Measurements from ENCODE around the gene NR5A2.

NR5A2 gene

GRCh38 chr1:200147742-200148141 lies 120.2 kb downstream of the NR5A2 start:
- Histone ChIP-seq H3K4me3 (IDR thresholded peaks at IDR 0.05; ENCODE audit: insufficient read depth, low read depth, low read length) (no peak overlapping the region), H2AFZ (ENCODE audit: low read depth) (no peak overlapping the region), H3K79me2 (ENCODE audit: insufficient read depth, low read depth) (no peaks in the 10 kb centered on the region), H3K27ac (no peak overlapping the region), H4K20me1 (ENCODE audit: insufficient read depth) (no peaks in the 10 kb centered on the region), H3K4me2 (no peak overlapping the region), H3K4me1 (ENCODE audit: low read depth, poor library complexity, severe bottlenecking) (peaks cover 31% of the 10 kb centered on the region), H3K27me3 (ENCODE audit: insufficient read depth, low read depth) (no peaks in the 10 kb centered on the region), H3K9ac (no peak overlapping the region), H3K36me3 (ENCODE audit: insufficient read depth) (no peaks in the 10 kb centered on the region)
- no peak for TF ChIP-seq CTCF (conservative IDR thresholded peaks at IDR 0.05; ENCODE audit: low read depth, low read length)

GRCh38 chr1:200150006-200150405 lies 122.5 kb downstream of the NR5A2 start:
- Histone ChIP-seq H2AFZ (ENCODE audit: low read depth) (no peak overlapping the region), H3K9ac (no peak overlapping the region), H3K4me1 (ENCODE audit: low read depth, poor library complexity, severe bottlenecking) (peaks cover 53% of the 10 kb centered on the region), H3K79me2 (ENCODE audit: insufficient read depth, low read depth) (no peaks in the 10 kb centered on the region), H3K36me3 (ENCODE audit: insufficient read depth) (no peaks in the 10 kb centered on the region), H3K27me3 (ENCODE audit: insufficient read depth, low read depth) (no peaks in the 10 kb centered on the region), H3K4me2 (no peak overlapping the region), H4K20me1 (ENCODE audit: insufficient read depth) (no peaks in the 10 kb centered on the region), H3K4me3 (IDR thresholded peaks at IDR 0.05; ENCODE audit: insufficient read depth, low read depth, low read length) (no peak overlapping the region), H3K27ac (no peak overlapping the region)
- TF ChIP-seq CTCF (conservative IDR thresholded peaks at IDR 0.05; ENCODE audit: low read depth, low read length): no peak

- H3K36me3 ChIP-seq (ENCODE audit: insufficient read depth): no peaks in the 10 kb centered on the region
- no peaks in the 10 kb centered on the region for H3K27me3 ChIP-seq (ENCODE audit: insufficient read depth, low read depth)
- H4K20me1 ChIP-seq (ENCODE audit: insufficient read depth): no peaks in the 10 kb centered on the region
- no peaks in the 10 kb centered on the region for H3K79me2 ChIP-seq (ENCODE audit: insufficient read depth, low read depth)
- H3K4me1 ChIP-seq (ENCODE audit: low read depth, poor library complexity, severe bottlenecking): peaks cover 56% of the 10 kb centered on the region
- H3K4me3 ChIP-seq (IDR thresholded peaks at IDR 0.05; ENCODE audit: insufficient read depth, low read depth, low read length): no peak overlapping the region
- no peak overlapping the region for H2AFZ ChIP-seq (ENCODE audit: low read depth)
- H3K9ac ChIP-seq: no peak overlapping the region
- H3K4me2 ChIP-seq: no peak overlapping the region
- TF ChIP-seq CTCF (conservative IDR thresholded peaks at IDR 0.05; ENCODE audit: low read depth, low read length): no peak
- no peak overlapping the region for H3K27ac ChIP-seq
Measured at GRCh38 chr1:200150721-200151120, 123.2 kb downstream of the NR5A2 start.

- TF ChIP-seq CTCF (conservative IDR thresholded peaks at IDR 0.05; ENCODE audit: low read depth, low read length): no peak
- Histone ChIP-seq H3K4me3 (IDR thresholded peaks at IDR 0.05; ENCODE audit: insufficient read depth, low read depth, low read length) (no peak overlapping the region), H3K4me1 (ENCODE audit: low read depth, poor library complexity, severe bottlenecking) (peaks cover 46% of the 10 kb centered on the region), H3K79me2 (ENCODE audit: insufficient read depth, low read depth) (no peaks in the 10 kb centered on the region), H2AFZ (ENCODE audit: low read depth) (no peak overlapping the region), H3K9ac (no peak overlapping the region), H3K27me3 (ENCODE audit: insufficient read depth, low read depth) (no peaks in the 10 kb centered on the region), H3K36me3 (ENCODE audit: insufficient read depth) (no peaks in the 10 kb centered on the region), H3K4me2 (peak overlapping the region; percentile 63; the same call in 1 of the 2 replicates), H4K20me1 (ENCODE audit: insufficient read depth) (no peaks in the 10 kb centered on the region), H3K27ac (no peak overlapping the region)
Measured at GRCh38 chr1:200152336-200152735, 124.8 kb downstream of the NR5A2 start.

All from KMS-11 (cell line).